MCF 10A (cell line): Measurements from ENCODE around the gene DSEL. TPM values are rescaled to one million over a fixed set of nuclear protein-coding genes. Genes with fewer than 3 reads are reported as not detected.

Experiments used
- Bru-seq: library from RNA; stranded (reverse); fragments of 400-500 nt; gene quantifications from one replicate; lab custom pipeline; 2021; lab: Mats Ljungman, UMichigan
- BruChase-seq, 2 experiments: library from RNA; stranded (reverse); fragments of 400-500 nt; gene quantifications; one replicate each; lab custom pipeline; 2021; lab: Mats Ljungman, UMichigan
- BruUV-seq: library from RNA; stranded (reverse); fragments of 400-500 nt; replicated peaks from 2 replicates; lab custom pipeline; 2021; lab: Mats Ljungman, UMichigan
- CTCF ChIA-PET: fragments of 300-600 bp; sonication (Branson Sonifier 250); formaldehyde crosslinking; extraction: SDS; loops from one replicate; lab custom pipeline; 2021; ENCODE audit warnings: antibody characterized with exemption, inconsistent platforms; lab: Yijun Ruan, JAX
- POLR2A ChIA-PET: fragments of 300-600, 350-650 bp; sonication (Branson Sonifier 250); formaldehyde crosslinking; extraction: SDS; loops from one replicate; lab custom pipeline; 2020; ENCODE audit warnings: antibody characterized with exemption, inconsistent platforms; lab: Yijun Ruan, JAX
- DNase-seq: peaks from one replicate; pipeline ENCODE4 v3.0.0-alpha.2; 2018; ENCODE audit not compliant: unreplicated experiment
- H3K27ac Mint-ChIP-seq: one replicate; pipeline ENCODE4 v1.8.0; 2022; ENCODE audit warnings: mild to moderate bottlenecking, low read depth, mixed read lengths; ENCODE audit not compliant: unreplicated experiment
- H3K27me3 Mint-ChIP-seq: one replicate; pipeline ENCODE4 v1.8.0; 2022; ENCODE audit warnings: mixed read lengths; ENCODE audit not compliant: insufficient read depth, unreplicated experiment
- H3K36me3 Mint-ChIP-seq: one replicate; pipeline ENCODE4 v1.8.0; 2022; ENCODE audit warnings: mild to moderate bottlenecking, moderate library complexity, mixed read lengths; ENCODE audit not compliant: insufficient read depth, unreplicated experiment
- H3K4me1 Mint-ChIP-seq: one replicate; pipeline ENCODE4 v1.8.0; 2022; ENCODE audit warnings: mixed read lengths; ENCODE audit not compliant: insufficient read depth, unreplicated experiment
- H3K4me3 Mint-ChIP-seq: one replicate; pipeline ENCODE4 v1.8.0; 2022; ENCODE audit warnings: mild to moderate bottlenecking, moderate library complexity, mixed read lengths; ENCODE audit not compliant: unreplicated experiment
- H3K9me3 Mint-ChIP-seq: one replicate; pipeline ENCODE4 v1.8.0; 2022; ENCODE audit warnings: mixed read lengths; ENCODE audit not compliant: unreplicated experiment
- CTCF ChIP-seq: fragments of 200-600 bp; IDR thresholded peaks from one replicate; pipeline ENCODE4 v1.8.0; 2022; ENCODE audit warnings: antibody characterized with exemption, mild to moderate bottlenecking; ENCODE audit not compliant: unreplicated experiment
- intact Hi-C: fragments of 100-400 bp; cut with micrococcal nuclease; formaldehyde crosslinking; loops from 2 replicates; pipeline ENCODE4 v1.14.1; 2022
- long read RNA-seq: library from polyadenylated mRNA; stranded (forward); transcript quantifications from one replicate; pipeline ENCODE4 v2.0.0, GENCODE V29; 2022
- total RNA-seq: library from RNA; stranded (reverse); gene quantifications from 2 replicates; pipeline ENCODE4 v1.2.3, GENCODE V29; 2022

The DSEL gene
- 14.9 and 19.0 TPM in 2 replicates for total RNA-seq
- Bru-seq, nascent RNA: percentile 95 among the genes with signal in this experiment
- percentile 99 among the genes with signal in this experiment for BruChase-seq, experiment 1, labeled RNA remaining after a 6-hour chase
- percentile 98 among the genes with signal in this experiment for BruChase-seq, experiment 2, labeled RNA remaining after a 2-hour chase
- long read RNA-seq, full-length matches to known transcripts: 18 of 25 reads
- long read RNA-seq, partial matches to known transcripts: 0 of 25 reads
- long read RNA-seq, other reads (novel, unspliced or antisense): 7 of 25 reads

- Mint-ChIP-seq H3K4me1 (peaks cover 52% of the 10 kb centered on the region), H3K27ac (peak within 1 kb of the TSS; percentile 68), H3K9me3 (no peaks in the 10 kb centered on the region), H3K4me3 (peak within 1 kb of the TSS; percentile 86), H3K27me3 (no peaks in the 10 kb centered on the region), H3K36me3 (peaks cover 40% of the 10 kb centered on the region)
- DNase-seq: peak; percentile 94
- TF ChIP-seq CTCF: no peak
- intact Hi-C loops: loop anchor here (1.0 to 10.0 kb wide), 9 partner anchors 76 to 1218 kb away; no protein-coding TSS in a partner anchor
- CTCF ChIA-PET: interaction anchor here (0.5 to 6.3 kb wide), 24 partner anchors 10 to 1144 kb away, joined by 3 to 49 read pairs (median 4); no protein-coding TSS in a partner anchor
- no TSS peak for BruUV-seq
- POLR2A ChIA-PET: interaction anchor here (0.5 to 6.3 kb wide), 25 partner anchors 9 to 1198 kb away, joined by 3 to 64 read pairs (median 4); partner anchors contain the start of gene TMX3
Measured at GRCh38 chr18:67516539-67517443, at the start of gene DSEL. Gene DSEL, minus strand, starts transcription at chr18:67516720. Its CDS starts 2,112 bp downstream, at chr18:67514608.

GRCh38 chr18:67553437-67553836 lies 36.9 kb upstream of the DSEL start:
- Mint-ChIP-seq H3K27me3 (no peaks in the 10 kb centered on the region), H3K4me3 (no peak overlapping the region), H3K9me3 (peaks cover 8% of the 10 kb centered on the region), H3K4me1 (peaks cover 20% of the 10 kb centered on the region), H3K36me3 (peaks cover 7% of the 10 kb centered on the region), H3K27ac (no peak overlapping the region)
- intact Hi-C loops: no loop called here
- no peak for TF ChIP-seq CTCF
- POLR2A ChIA-PET: interaction anchor here (0.7 kb wide), 2 partner anchors 23 to 742 kb away, joined by 3 to 4 read pairs; no protein-coding TSS in a partner anchor
- no TSS peak for BruUV-seq
- DNase-seq: no peak
- CTCF ChIA-PET: no interaction called here

- no peak for TF ChIP-seq CTCF
- H3K36me3 Mint-ChIP-seq: peaks cover 7% of the 10 kb centered on the region
- peaks cover 20% of the 10 kb centered on the region for H3K4me1 Mint-ChIP-seq
- H3K27ac Mint-ChIP-seq: no peak overlapping the region
- no peak overlapping the region for H3K4me3 Mint-ChIP-seq
- intact Hi-C loops: no loop called here
- CTCF ChIA-PET: interaction anchor here (1.2 kb wide), 2 partner anchors 10 to 1105 kb away, joined by 3 to 6 read pairs; no protein-coding TSS in a partner anchor
- no TSS peak for BruUV-seq
- no peaks in the 10 kb centered on the region for H3K27me3 Mint-ChIP-seq
- no peaks in the 10 kb centered on the region for H3K9me3 Mint-ChIP-seq
- POLR2A ChIA-PET: interaction anchor here (1.0 to 1.2 kb wide), 2 partner anchors 20 to 26 kb away, joined by 3 read pairs; no protein-coding TSS in a partner anchor
- DNase-seq: no peak
Measured at GRCh38 chr18:67550872-67551520, 34.5 kb upstream of the DSEL start.
